Stimulated activated CD8-positive, alpha-beta memory T cell treated with anti-CD3 and anti-CD28 coated beads, Interleukin-15, amount 100 ng/mL, for 24 hours (primary cell): ENCODE measurements around the gene TRIM67.
A peak's percentile ranks its signal among the peaks of the same experiment; 100 is the strongest.
"Not testable (repeated sequence)": the region's sequence is repeated elsewhere in the genome, so short reads cannot be mapped to it uniquely, and the experiment has no call there.

Source experiments
- DNase-seq: peaks from one replicate; pipeline ENCODE4 v3.0.0-alpha.2; 2020; ENCODE audit warnings: low read depth

TRIM67 gene

GRCh38 chr1:231203259-231204057 lies 41.6 kb downstream of the TRIM67 start:
- no peak for DNase-seq

- DNase-seq = no peak
Observed at GRCh38 chr1:231206856-231207255, 45.0 kb downstream of the TRIM67 start.

- no peak for DNase-seq
Observed at GRCh38 chr1:231207437-231207836, 45.6 kb downstream of the TRIM67 start.

GRCh38 chr1:231208980-231209379 lies 47.1 kb downstream of the TRIM67 start:
- no peak for DNase-seq

GRCh38 chr1:231209531-231209930 lies 47.7 kb downstream of the TRIM67 start:
- no peak for DNase-seq

GRCh38 chr1:231210126-231210525 lies 48.3 kb downstream of the TRIM67 start:
- no peak for DNase-seq

- DNase-seq = peak; percentile 81
Observed at GRCh38 chr1:231211005-231211857, 49.4 kb downstream of the TRIM67 start.

GRCh38 chr1:231212301-231212700 lies 50.4 kb downstream of the TRIM67 start:
- DNase-seq = not testable (repeated sequence)

- no peak for DNase-seq
Observed at GRCh38 chr1:231213831-231214573, 52.1 kb downstream of the TRIM67 start.

GRCh38 chr1:231214918-231215680 lies 53.2 kb downstream of the TRIM67 start:
- DNase-seq = no peak

GRCh38 chr1:231215681-231216385 lies 54.0 kb downstream of the TRIM67 start:
- no peak for DNase-seq

GRCh38 chr1:231216498-231216897 lies 54.6 kb downstream of the TRIM67 start:
- DNase-seq = no peak

- no peak for DNase-seq
Observed at GRCh38 chr1:231217056-231217455, 55.2 kb downstream of the TRIM67 start.

GRCh38 chr1:231218078-231218477 lies 56.2 kb downstream of the TRIM67 start:
- no peak for DNase-seq

GRCh38 chr1:231219422-231220401 lies 57.9 kb downstream of the TRIM67 start:
- DNase-seq = no peak

GRCh38 chr1:231220801-231221200 lies 58.9 kb downstream of the TRIM67 start:
- no peak for DNase-seq

GRCh38 chr1:231226156-231226555 lies 64.3 kb downstream of the TRIM67 start:
- no peak for DNase-seq

- DNase-seq = no peak
Observed at GRCh38 chr1:231231511-231231910, 69.7 kb downstream of the TRIM67 start.

GRCh38 chr1:231232870-231233734 lies 71.2 kb downstream of the TRIM67 start:
- DNase-seq = no peak
